ENCODE measurements around the gene ADAMTS2.
A peak's percentile ranks its signal among the peaks of the same experiment; 100 is the strongest.

DNA sequence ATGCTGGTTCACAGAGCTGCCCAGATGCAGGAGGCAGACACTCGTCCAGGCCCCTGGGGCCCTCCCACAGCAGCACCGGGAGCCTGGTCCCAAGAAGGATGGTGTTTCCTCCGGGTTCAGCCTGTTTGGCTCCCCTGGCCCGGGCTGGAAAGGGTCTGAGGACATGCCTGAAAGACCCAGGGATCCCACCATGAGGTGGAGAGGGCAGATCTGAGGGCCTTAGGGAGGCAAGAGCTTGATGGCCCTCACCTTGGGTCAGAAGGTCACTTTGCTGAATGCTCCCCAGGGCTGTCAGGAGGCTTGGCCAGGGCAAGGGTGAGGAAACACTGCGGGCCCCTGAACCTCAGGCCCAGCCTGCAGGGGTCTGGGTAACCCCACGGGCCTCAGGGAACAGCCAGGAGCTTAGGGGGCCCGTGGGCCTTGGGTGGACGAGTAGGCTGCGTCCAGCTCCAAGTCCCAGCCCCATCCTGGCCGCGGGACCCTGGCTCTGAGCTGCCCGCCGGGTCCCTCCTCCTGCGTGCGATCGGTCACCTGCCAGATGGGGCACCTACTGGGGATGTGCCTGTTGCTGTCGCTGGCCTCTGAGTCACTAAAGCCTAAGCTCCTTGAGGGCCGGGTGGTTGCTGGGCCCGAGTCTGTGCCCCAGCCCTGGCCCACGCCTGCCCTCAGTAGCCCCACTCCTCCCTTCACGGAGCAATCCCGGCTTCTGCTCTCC, 178.9 kb downstream of the ADAMTS2 start:
- TF ChIP-seq POLR2A (IDR thresholded peaks at IDR 0.05; ENCODE audit: low read depth, low read length) (0 out of 2 replicates have a peak, but pooled peaks have one; percentile 2), CTCF (conservative IDR thresholded peaks at IDR 0.05; ENCODE audit: low read depth, low read length) (no peak), RAD21 (IDR thresholded peaks at IDR 0.05; ENCODE audit: low read length) (no peak), MAFK (IDR thresholded peaks at IDR 0.05; ENCODE audit: low read depth, low read length) (no peak)
- TF ChIP-seq, protein P1, sequence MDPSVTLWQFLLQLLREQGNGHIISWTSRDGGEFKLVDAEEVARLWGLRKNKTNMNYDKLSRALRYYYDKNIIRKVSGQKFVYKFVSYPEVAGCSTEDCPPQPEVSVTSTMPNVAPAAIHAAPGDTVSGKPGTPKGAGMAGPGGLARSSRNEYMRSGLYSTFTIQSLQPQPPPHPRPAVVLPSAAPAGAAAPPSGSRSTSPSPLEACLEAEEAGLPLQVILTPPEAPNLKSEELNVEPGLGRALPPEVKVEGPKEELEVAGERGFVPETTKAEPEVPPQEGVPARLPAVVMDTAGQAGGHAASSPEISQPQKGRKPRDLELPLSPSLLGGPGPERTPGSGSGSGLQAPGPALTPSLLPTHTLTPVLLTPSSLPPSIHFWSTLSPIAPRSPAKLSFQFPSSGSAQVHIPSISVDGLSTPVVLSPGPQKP (IDR thresholded peaks at IDR 0.05; ENCODE audit: borderline replicate concordance, low read depth, low read length) = no peak
